HepG2 (cell line): ENCODE data around the gene ZMAT1. TPM values are rescaled to one million over a fixed set of nuclear protein-coding genes. Genes with fewer than 3 reads are reported as not detected.

Source experiments
- polyA plus RNA-seq, 8 experiments: library from polyadenylated mRNA; depleted of rRNA in 3 of 8; stranded (reverse) in 7 of 8; unstranded in 1 of 8; fragments of >200 nt; fragmentation: Illumina TruSeq in 4 of 8; extraction: Trizol in 4 of 8; gene quantifications; 2 replicates each; pipeline versions ENCODE4 v1.2.1 to v1.2.3, GENCODE V29; 2011 to 2016; ENCODE audit warnings: low read depth in 4 of 8, missing spikeins in 1 of 8, mixed read lengths in 1 of 8; ENCODE audit not compliant: insufficient read depth in 1 of 8
- small RNA-seq, 3 experiments: library from RNA; depleted of rRNA; stranded (forward); fragments of <200 nt; gene quantifications; one replicate each; pipeline ENCODE3, GENCODE V24; 2012; ENCODE audit warnings: low read depth in 2 of 3, low replicate concordance in 1 of 3; ENCODE audit not compliant: insufficient read length in 3 of 3, insufficient read depth in 2 of 3
- total RNA-seq, 5 experiments: library from RNA; depleted of rRNA; stranded (reverse); fragments of >200 nt; fragmentation: Illumina TruSeq; extraction: Trizol; gene quantifications; 2 replicates each; pipeline ENCODE4 v1.2.3, GENCODE V29; 2016; ENCODE audit warnings: low read depth in 1 of 5

Gene ZMAT1
- total and polyA plus RNA-seq, 2 of the 13 experiments (the other 11 are each of a cell fraction or from before 2014, with no cell fraction given) = 0.01 to 0.02 TPM

Small RNA genes lying within 50 kb of the gene (small RNA-seq; reads per million reads assigned to genes)
- gene RNU6-345P = 0 reads per million in 3 experiments

Other genes with a start within 250 kb of the ZMAT1 start
- not detected in 2 replicates for gene TCEAL2, start 193.7 kb upstream of the ZMAT1 start, total RNA-seq (2016; rRNA removed; fragmentation: Illumina TruSeq; extraction: Trizol)
- not detected in 2 replicates for gene TCEAL2, start 193.7 kb upstream of the ZMAT1 start, polyA plus RNA-seq (2011; rRNA removed)
- gene TCEAL6, start 210.5 kb upstream of the ZMAT1 start, total RNA-seq (2016; rRNA removed; fragmentation: Illumina TruSeq; extraction: Trizol) = not detected in 2 replicates
- gene TCEAL6, start 210.5 kb upstream of the ZMAT1 start, polyA plus RNA-seq (2011; rRNA removed) = not detected in 2 replicates
- not detected in 2 replicates for gene BEX5, start 223.9 kb upstream of the ZMAT1 start, total RNA-seq (2016; rRNA removed; fragmentation: Illumina TruSeq; extraction: Trizol)
- not detected in 2 replicates for gene BEX5, start 223.9 kb upstream of the ZMAT1 start, polyA plus RNA-seq (2011; rRNA removed)